ENCODE measurements around the gene OR2A42.
"Not testable (repeated sequence)": the region's sequence is repeated elsewhere in the genome, so short reads cannot be mapped to it uniquely, and the experiment has no call there.

Gene OR2A42

DNA sequence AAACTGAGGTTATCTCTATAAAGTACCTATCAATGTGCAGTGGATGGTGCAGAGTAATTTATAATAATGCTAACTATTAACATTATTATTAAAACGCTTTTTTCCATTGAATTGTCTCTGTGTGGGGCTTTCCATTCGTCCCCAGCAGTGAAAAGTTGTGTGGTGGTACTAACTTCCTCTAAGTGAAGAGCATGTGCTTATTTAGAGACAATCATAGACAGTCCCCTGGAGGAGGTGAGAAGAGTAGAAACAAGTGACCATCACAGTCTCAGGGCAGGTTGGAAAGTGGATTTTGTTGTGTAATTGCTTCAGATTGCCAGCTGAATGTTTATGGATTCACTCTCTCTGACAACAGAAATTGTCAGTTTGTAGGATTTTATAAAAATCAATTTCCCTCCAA, 8.4 kb downstream of the OR2A42 start:
- not testable (repeated sequence) for H3K27ac ChIP-seq

DNA sequence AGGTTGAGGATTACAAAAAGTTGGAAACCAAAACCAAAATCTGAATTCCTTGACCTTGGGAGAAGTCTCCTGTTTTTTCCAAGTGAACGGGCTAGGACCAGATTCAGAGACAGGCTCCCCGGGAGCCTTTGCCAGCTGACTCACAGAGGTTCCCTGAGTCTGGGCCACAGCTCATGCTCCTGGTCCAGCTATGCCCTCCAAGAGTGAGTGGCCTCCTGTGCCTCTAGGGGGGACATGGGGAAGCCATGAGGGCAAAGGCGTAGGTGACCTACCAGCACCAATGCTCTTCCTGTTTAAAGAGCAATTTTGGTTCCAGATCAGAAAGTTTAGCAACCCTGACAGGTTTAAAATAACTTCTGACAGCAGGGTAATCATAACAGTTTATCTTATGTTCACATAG, 10.6 kb downstream of the OR2A42 start:
- not testable (repeated sequence) for H3K27ac ChIP-seq

DNA sequence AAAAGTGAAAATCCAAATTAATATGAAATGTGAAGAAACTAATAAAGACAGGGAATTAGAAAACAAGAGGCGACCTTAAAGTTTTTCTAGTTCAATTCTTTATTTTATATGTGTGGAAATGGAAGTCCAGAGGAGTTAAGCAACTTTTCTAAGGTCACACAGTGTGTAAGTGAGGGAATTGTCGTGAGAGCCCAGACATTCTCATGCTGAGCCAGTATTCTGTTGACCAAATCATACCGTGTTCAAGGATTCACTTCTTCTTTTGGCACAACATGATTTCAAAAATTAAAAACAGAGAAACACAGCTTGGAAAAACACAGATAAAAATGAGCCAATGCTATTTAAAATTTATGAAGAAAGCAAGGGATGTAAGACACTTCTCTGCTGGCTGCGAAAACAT, 12.5 kb downstream of the OR2A42 start:
- H3K27ac ChIP-seq: not testable (repeated sequence)

DNA sequence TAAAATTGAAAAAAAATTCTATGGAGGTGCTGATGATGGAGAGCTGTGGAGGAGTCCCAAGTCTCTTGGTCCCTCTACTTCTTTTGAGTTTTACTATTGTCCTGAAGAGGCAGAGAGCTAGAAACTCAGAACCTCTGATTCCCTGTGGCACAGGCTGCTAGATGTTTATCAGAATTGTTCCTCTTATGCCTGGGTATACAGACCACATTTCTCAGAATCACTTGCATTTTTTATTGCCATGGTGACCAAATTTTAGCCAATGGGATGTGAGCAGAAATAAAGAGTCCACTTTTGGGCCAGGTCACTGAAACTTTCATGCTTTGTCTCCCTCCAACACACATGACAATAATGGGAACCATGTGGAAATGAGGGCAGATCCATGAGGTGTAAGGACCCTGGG, 15.7 kb downstream of the OR2A42 start:
- not testable (repeated sequence) for H3K27ac ChIP-seq

DNA sequence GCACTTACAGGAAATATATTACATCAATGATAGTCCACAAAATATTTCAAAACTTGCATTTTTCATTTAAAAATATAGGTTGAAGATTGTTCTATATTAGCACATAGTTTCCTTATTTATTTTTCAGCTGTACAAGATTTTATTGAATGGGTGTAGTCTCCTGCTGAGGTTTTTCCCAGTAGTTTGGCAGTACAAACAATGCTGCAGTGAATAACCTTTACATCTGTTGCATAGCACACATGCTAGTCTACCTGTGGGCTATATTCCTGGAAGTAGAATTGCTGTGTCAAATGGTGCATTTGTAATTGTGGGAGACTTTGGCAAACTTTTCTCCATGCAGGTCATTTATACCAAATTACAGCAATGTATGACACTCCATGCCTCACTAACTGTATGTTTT, 18.9 kb downstream of the OR2A42 start:
- H3K27ac ChIP-seq: not testable (repeated sequence)

DNA sequence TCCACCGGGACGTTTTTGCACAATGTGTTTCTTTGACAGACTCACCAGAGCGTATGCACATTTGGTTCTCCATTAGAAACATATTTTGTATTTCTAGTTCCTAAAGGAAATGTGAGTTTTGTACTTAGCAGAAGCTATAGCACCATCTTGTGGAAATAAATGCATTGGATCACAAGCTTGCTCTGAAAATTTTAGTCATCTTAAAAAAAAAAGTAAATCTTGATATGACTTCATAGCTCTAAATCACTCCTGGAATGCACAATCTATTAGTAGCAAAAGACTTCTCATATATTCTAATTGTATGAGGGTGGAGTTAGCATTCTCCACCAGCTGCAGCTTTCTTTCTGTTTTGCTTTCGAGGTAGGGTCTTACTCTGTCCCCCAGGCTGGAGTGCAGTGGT, 20.3 kb downstream of the OR2A42 start:
- H3K27ac ChIP-seq: not testable (repeated sequence)

DNA sequence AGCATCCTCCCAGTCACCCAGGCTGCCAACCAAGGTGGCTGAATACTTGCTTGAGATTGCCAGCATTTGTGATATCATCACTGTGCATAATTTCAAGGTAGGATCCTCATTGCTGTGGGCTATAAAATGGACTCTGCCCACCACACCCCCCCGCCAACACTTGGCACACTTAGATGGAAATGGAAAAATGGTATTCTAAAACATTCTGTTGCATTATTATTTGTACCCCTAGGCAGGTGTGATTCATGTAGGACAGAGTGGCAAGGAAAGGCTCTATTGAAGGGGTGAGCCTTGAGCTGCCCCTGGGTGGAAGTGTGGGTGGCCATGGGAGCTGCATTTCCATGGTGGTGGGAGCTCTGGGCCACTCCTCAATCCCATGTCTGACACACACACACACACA, 20.8 kb downstream of the OR2A42 start:
- not testable (repeated sequence) for H3K27ac ChIP-seq

DNA sequence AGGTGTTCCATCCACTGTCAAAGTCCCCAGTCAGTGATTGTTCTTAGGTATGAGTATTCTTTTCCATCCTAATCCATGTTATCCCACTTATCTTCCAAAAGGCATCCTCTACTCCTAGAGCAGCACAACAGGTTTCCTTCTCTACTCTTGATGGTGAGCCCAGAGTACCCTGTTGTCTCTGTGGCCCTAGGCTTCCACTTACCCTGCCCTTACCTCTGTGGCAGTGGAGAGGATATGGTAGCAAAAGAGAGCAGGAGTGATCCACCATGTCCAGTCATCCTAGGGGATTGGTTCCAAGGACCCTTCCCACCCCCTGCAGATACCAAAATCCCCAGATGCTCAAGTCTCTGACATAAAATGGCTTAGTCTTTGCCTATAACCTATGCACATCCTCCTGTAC, 22.2 kb downstream of the OR2A42 start:
- not testable (repeated sequence) for H3K27ac ChIP-seq

DNA sequence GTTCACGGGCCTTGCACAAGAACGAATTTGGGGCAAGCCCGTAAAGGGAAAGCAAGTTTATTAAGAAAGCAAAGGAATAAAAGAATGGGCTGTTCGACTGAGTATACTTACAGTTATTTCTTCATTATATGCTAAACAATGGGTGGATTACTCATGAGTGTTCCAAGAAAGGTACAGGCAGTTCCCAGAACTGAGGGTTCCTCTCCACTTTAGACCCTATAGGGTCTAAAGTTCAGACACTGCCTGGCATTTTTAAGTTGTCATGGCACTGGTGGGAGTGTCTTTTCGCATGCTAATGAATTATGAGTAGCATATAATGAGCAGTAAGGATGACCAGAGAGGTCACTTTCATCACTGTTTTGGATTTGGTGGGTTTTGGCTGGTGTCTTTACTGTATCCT, 34.1 kb downstream of the OR2A42 start:
- not testable (repeated sequence) for H3K27ac ChIP-seq

DNA sequence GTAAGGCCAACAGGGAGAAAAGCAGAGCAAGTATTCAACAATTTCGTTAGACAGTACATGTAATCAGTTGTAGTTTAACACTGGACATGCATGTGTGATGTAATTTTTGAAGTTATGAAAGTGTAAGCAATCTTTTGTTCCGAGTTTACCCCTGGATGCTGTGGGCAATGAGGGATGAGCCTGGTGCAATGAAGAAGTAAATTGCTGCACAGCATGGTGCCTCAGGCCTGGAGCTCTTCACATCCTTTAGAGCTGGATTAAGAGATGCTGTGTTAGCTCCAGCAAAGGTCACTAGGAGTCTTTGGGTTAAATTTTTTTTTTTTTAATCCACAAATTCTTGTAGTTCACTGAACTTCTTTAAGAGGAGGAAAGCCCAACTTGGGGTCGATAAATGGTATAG, 36.3 kb downstream of the OR2A42 start:
- not testable (repeated sequence) for H3K27ac ChIP-seq

DNA sequence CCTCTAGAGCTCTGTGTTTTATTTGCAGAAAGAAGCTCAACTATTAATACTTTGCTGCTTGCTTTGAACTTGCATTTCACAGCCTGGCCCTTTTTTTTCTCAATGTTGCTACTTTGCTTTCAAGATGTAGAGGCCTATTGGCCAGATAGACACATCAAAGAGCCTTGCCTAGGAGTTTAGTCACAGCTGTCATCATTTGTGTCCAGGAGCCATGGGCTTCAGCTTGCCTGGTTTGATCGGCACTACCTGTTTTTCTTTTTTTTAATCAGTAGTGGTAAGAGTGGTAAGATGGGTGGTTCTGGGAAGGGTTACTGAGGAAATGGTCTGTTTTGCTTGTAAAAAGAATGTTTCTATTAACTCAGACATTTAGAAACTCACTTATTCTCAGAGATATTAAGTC, 37.4 kb downstream of the OR2A42 start:
- H3K27ac ChIP-seq: not testable (repeated sequence)

DNA sequence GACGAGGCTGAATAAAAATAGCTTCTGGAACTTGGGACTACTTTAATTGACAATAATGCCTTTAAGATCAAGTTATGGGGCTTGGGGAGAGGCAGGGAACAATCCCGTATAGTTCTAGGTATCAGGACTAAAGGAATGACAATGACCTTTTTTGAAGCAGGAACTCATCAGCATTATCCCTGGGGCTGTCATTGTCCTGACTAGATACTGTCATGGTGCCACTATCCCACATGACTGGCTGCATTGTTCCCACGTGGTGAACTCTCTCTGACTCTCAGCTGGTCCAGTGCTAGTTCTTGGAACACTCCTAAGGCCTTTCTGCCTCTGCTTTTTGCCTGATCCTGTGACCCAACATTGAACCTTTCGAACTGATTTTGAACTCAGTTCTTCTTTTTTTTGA, 40.5 kb downstream of the OR2A42 start:
- H3K27ac ChIP-seq: not testable (repeated sequence)

DNA sequence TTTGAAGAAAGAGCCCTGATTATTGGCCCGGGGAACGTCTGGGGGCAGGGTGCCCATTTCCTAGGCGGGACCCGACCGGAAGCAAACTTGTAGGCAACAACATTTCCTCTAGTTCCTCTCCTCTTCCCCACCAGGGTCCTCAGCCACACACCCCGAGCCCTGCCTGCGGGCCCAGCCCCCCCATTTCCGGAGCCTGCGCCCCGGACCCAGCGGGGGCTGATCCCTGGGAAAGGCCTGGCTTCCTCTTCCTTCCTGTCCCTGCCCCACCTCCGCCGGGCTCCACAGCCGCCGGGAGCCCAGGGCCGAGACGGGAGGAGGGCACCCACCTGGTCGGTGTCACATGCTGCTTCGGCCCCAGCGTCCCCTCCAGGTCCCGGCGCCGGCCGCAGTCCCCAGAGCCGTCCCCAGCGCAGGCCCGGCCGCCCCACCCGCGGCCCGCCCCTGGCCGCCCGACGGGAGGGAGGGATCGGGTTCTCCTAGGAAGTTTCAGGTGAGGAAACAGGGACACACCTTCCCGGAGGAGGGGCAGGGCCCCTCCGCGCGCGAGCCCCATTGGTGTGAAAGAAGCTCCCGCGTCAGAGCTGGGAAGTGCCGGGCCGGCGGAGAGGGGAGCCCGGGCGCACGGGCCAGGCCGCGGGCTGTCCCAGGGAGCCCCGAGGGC, 44.1 kb downstream of the OR2A42 start, which contains the start of gene ARHGEF35:
Gene ARHGEF35 (minus strand): TSS at position 622 of the 661 bp plus-strand sequence. CDS start 7,450 bp downstream, outside the sequence.
- H3K27ac ChIP-seq: not testable (repeated sequence)

DNA sequence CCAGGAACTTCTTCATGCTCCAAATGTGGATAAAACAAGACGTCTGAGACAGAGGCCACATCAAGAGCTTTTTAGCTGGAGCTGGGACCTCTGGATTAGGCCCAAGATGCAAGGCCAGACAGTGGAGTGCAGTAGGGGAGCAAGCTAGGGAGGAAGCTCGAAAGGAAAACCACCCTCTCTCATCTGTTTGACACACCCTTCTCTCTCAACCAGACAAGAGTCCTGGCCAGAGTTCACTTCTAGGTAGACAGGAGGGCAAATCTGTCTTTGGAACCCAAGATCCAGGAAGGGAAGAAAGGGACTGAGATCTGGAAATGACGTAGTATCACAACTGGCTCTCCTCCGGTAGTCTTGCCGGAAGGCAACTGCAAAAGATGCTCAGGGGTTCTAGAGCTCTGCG, 45.0 kb downstream of the OR2A42 start:
- H3K27ac ChIP-seq: not testable (repeated sequence)

DNA sequence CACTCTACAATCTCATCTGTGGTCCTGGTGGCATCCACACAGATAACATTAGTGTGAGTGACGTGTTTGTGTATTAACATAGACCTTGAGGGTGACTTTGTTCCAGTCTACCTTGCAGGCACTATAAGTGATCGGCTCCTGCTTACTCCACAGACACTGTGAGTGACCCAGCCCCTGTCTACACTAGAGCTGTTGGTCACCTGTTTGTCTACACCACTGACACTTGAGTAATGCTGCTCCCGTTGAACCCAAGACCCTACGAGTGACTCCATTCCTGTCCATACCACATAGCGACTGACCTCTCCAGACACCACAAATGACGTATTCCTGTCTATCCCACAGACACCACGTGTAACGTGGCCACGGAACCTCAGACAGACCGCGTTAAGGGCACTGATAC, 45.6 kb downstream of the OR2A42 start:
- not testable (repeated sequence) for H3K27ac ChIP-seq

DNA sequence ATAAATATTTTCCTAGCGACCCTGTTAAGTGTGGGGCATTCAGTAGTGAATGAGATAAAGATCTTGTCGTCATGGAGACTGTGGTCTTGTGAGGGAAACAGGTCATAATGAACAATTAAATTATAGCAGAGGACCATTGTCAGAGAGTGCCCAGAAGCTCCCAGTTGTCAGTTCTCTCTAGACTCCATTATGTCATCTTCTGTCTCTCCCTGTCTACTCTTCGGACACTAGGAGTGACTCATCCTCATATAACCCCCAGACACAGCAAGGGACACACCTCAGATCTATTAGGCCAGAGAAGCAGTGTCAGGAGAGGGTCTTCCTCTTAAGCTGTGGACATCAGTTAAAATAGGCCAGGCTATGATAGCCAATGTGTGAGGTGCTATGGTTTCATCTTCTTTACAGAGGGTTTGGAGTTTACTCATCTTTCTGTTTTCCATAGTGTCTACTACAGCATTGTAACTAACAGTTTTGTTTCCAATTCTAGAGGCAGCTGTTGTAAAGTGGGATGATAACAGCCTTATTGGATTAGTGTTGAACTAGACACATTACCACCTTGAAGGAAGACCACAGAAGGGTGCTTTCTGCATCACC, 50.7 kb downstream of the OR2A42 start:
- H3K27ac ChIP-seq: not testable (repeated sequence)

DNA sequence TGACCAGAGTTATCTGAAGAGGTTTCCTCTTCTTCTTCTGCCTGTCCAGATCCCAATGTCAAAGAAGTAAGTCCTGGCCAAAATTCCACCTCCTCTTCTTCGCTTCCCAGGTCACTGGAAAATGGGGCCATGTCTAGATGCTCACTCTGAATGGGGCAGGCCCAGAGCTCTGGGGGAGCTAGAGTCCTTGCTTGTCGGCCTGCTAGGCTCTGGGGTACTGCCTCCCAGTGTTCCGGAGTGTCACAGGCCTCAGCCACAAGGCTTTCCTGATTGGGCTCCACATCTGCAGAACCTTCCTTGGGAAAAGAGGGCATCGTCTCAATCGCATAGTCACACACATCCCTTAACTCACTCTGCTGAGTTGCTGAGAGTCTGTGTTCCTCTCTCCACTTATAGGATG, 51.6 kb downstream of the OR2A42 start:
- not testable (repeated sequence) for H3K27ac ChIP-seq

DNA sequence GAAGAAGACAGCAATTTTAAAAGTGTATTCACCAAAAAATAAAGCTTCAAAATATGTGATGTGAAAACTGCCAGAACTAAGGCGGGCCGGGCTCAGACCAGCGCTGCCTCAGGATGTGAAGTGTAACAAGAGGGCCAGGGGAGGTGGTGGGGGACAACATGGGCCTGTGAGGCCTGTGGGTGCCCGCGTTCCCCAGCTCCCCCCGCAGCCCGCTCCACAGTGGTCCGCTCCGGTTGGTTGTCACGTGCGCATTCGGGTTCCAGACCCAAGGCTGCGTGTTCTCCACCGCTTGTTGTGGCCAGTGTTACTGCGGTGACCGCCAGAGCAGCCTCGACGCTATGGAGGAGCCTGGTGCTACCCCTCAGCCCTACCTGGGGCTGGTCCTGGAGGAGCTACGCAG, 56.2 kb downstream of the OR2A42 start, which contains the start of gene CTAGE4:
Gene CTAGE4 (plus strand): TSS at position 301 of the 400 bp plus-strand sequence. CDS start 38 bp downstream, at position 339.
- H3K27ac ChIP-seq: not testable (repeated sequence)

DNA sequence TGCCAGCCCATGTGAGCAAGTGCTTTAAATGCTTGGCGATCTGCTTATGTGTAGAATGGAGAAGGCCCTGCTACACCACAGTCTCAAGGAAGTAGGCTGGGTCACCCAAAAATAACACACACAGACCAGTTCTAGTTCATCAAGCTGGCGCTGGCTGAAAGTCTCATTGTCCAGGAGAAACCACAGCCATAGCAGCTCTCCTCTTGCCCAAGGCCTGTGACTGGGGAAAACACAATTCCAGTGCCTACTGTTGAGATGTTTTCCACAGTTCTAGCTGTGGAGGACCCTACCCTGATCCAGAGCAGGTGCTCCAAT, 60.3 kb downstream of the OR2A42 start:
- H3K27ac ChIP-seq: not testable (repeated sequence)
